Frontal cortex (tissue), 4 donors: ENCODE data around the gene NTN1. TPM values are rescaled to one million over a fixed set of nuclear protein-coding genes. Genes with fewer than 3 reads are reported as not detected.

Experiments
- DNase-seq, 2 donors: peaks; one replicate each; pipeline ENCODE4 v3.0.0; 2012; ENCODE audit warnings: low spot score in 2 of 2
- FAIRE-seq: peaks from 2 replicates; lab custom pipeline; 2012; peaks lifted over from hg19 to GRCh38; lab: Jason Lieb, UNC
- total RNA-seq: library from RNA; depleted of rRNA; stranded (reverse); fragments of >200 nt; gene quantifications from one replicate; pipeline ENCODE4 v1.2.3, GENCODE V29; 2014
- donor health status: control.
- donor health status: control.
- donor health status: control.

The NTN1 gene
- total RNA-seq, 1 donor from 2014 or later, result 6.5 TPM

GRCh38 chr17:9237053-9237410 lies 215.7 kb downstream of the NTN1 start:
- no peak for DNase-seq
- no peak for FAIRE-seq

GRCh38 chr17:9237661-9238301 lies 216.5 kb downstream of the NTN1 start:
- no peak for FAIRE-seq
- no peak for DNase-seq

- no peak for FAIRE-seq
- no peak for DNase-seq
Measured at GRCh38 chr17:9238340-9239245, 217.3 kb downstream of the NTN1 start.

GRCh38 chr17:9239246-9239792 lies 218.0 kb downstream of the NTN1 start:
- DNase-seq (no peak), FAIRE-seq (no peak)

- FAIRE-seq (no peak), DNase-seq (peak; percentile 95 to 98)
Measured at GRCh38 chr17:9239793-9240658, 218.7 kb downstream of the NTN1 start.

- no peak for FAIRE-seq
- DNase-seq, result peak; percentile 68 to 75
Measured at GRCh38 chr17:9240659-9241370, 219.5 kb downstream of the NTN1 start.

GRCh38 chr17:9241371-9241712 lies 220.0 kb downstream of the NTN1 start:
- FAIRE-seq (no peak), DNase-seq (peak; percentile 51 to 65)

GRCh38 chr17:9241774-9242496 lies 220.6 kb downstream of the NTN1 start:
- no peak for DNase-seq
- FAIRE-seq, result no peak

GRCh38 chr17:9242497-9242881 lies 221.2 kb downstream of the NTN1 start:
- DNase-seq, result no peak
- FAIRE-seq, result no peak

GRCh38 chr17:9242983-9243382 lies 221.7 kb downstream of the NTN1 start:
- no peak for FAIRE-seq
- DNase-seq, result no peak

GRCh38 chr17:9244066-9245052 lies 223.0 kb downstream of the NTN1 start:
- FAIRE-seq, result no peak
- DNase-seq, result peak in 1 of 2 donors; percentile 61

- FAIRE-seq, result no peak
- no peak for DNase-seq
Measured at GRCh38 chr17:9247401-9247938, 226.2 kb downstream of the NTN1 start.

GRCh38 chr17:9249245-9249953 lies 228.1 kb downstream of the NTN1 start:
- DNase-seq (no peak), FAIRE-seq (no peak)

GRCh38 chr17:9251273-9251672 lies 230.0 kb downstream of the NTN1 start:
- no peak for FAIRE-seq
- no peak for DNase-seq

GRCh38 chr17:9253308-9253707 lies 232.0 kb downstream of the NTN1 start:
- FAIRE-seq (no peak), DNase-seq (no peak)

- no peak for FAIRE-seq
Measured at GRCh38 chr17:9254841-9255240, 233.5 kb downstream of the NTN1 start.

GRCh38 chr17:9255833-9256232 lies 234.5 kb downstream of the NTN1 start:
- DNase-seq (no peak), FAIRE-seq (no peak)

More at GRCh38 chr17:9254841-9255240, 233.5 kb downstream of the NTN1 start:
- DNase-seq, result no peak
